Fibroblast of lung (primary cell): ENCODE measurements around the gene ARSA.

ENCODE experiments used
- EZH2 ChIP-seq: IDR thresholded peaks from 2 replicates; pipeline ENCODE4 v1.5.1; 2012; ENCODE audit warnings: low read length, control low read depth, mild to moderate bottlenecking; ENCODE audit errors: missing control alignments
- TF ChIP-seq, protein P1 (sequence below), 2 donors: IDR thresholded peaks in 1 of 2; conservative IDR thresholded peaks in 1 of 2; 1 replicate in 1 of 2; 2 replicates in 1 of 2; pipeline ENCODE4 v1.5.1; 2011 to 2012; ENCODE audit warnings: low read length in 2 of 2, control low read depth in 1 of 2, inconsistent platforms in 1 of 2, low read depth in 1 of 2, mild to moderate bottlenecking in 1 of 2

GRCh38 chr22:50670513-50670912, 42.6 kb upstream of the ARSA start:
- TF ChIP-seq, protein P1, sequence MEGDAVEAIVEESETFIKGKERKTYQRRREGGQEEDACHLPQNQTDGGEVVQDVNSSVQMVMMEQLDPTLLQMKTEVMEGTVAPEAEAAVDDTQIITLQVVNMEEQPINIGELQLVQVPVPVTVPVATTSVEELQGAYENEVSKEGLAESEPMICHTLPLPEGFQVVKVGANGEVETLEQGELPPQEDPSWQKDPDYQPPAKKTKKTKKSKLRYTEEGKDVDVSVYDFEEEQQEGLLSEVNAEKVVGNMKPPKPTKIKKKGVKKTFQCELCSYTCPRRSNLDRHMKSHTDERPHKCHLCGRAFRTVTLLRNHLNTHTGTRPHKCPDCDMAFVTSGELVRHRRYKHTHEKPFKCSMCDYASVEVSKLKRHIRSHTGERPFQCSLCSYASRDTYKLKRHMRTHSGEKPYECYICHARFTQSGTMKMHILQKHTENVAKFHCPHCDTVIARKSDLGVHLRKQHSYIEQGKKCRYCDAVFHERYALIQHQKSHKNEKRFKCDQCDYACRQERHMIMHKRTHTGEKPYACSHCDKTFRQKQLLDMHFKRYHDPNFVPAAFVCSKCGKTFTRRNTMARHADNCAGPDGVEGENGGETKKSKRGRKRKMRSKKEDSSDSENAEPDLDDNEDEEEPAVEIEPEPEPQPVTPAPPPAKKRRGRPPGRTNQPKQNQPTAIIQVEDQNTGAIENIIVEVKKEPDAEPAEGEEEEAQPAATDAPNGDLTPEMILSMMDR (conservative IDR thresholded peaks at IDR 0.05 in 1 of 2, IDR thresholded peaks at IDR 0.05 in 1 of 2; ENCODE audit: low read depth in 1 of 2, low read length in 2 of 2), result no peak
- TF ChIP-seq EZH2, result no peak
